ENCODE results near the gene JAM3. TPM values are rescaled to one million over a fixed set of nuclear protein-coding genes. Genes with fewer than 3 reads are reported as not detected.

The JAM3 gene
- total RNA-seq (2014; rRNA removed): 116 and 152 TPM in 2 replicates
- 42.0 TPM for polyA plus RNA-seq (2012)

DNA sequence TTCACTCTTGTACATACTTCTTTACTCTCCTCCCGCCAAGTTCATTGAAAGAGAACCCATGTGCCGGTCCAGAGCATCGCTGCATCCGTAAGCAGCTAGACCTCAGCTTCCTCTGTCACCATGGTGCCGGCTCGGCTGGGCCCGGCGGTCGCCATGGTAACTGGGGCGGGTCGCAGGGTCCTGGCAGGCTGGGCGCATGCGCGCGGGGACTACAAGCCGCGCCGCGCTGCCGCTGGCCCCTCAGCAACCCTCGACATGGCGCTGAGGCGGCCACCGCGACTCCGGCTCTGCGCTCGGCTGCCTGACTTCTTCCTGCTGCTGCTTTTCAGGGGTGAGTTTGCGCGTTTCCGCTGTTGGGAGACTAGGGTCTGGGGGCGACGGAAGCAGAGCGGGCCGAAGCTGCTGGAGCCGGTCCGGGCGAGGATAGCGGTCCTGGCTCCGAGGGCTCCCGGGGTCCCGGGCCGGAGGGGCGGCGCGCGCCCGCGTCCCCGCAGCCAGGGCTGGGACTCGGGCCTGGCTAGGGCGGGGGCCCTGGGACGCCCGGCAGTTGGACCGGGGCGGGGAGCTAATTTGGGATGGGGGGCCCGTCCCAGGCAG is at the start of gene JAM3:
JAM3 (plus strand) TSS at position 244 of the 597 bp plus-strand sequence; CDS start at position 256, 12 bp downstream.
- DNase-seq (ENCODE audit: low read depth): peak; percentile 90

GRCh38 chr11:134019500-134019899 is 49.4 kb upstream of the JAM3 start:
- no peak for DNase-seq (ENCODE audit: low read depth)

DNA sequence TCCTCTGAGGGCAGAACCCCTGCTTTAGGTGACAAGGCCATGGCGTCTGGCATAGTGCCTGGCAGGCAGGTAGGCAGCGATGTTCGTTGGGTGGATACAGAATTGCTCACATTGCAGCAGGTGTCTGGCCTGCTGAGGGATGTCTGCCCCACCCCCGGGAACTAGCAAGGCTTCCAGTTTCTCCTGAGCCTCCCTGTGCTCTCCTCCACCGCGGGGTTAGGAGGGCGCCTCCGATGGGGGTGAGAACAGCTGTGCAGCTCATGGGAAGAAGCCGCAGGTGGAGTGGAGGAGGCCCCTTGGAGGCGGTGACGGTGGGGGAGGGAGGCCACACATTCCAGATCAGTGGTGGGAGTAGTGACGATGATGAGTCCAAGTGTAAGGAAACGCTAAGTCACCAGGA is 48.3 kb upstream of the JAM3 start:
- no peak for DNase-seq (ENCODE audit: low read depth)

- no peak for DNase-seq (ENCODE audit: low read depth)
Observed at GRCh38 chr11:134021326-134021725, 47.5 kb upstream of the JAM3 start.

GRCh38 chr11:134022748-134023147 is 46.1 kb upstream of the JAM3 start:
- DNase-seq (ENCODE audit: low read depth): no peak

DNA sequence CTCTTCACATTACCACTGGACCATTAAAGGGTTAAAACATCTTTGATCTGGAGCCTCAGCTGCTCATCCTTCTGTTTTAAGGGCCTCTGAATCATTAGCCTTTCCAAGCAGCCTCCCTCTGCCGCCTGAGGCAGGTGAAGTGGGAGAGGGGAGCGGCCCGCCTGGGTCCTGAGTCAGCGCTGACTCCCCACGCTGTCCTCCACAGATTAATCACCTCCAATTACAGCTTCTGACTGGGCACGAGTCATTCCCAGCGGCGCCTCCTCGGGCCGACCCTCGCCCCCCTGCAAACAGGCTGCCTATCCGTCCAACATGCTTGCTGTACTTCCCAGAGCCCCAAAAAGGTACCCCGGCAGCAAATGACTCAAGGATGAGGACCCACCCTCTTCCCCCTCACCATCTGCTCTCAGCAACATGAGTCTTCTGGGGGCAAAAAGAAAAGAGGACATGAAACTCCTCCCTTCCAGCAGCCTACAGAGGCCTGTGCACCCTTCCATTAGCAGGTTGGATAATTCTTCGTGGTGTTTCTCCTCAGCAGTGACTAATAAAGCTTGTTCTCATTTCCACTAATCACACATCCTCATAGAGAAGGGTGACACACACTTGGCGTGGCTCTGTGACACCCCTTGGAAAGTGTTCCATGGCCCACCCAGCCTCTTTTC is 44.3 kb upstream of the JAM3 start:
- peak; percentile 66 for DNase-seq (ENCODE audit: low read depth)

DNA sequence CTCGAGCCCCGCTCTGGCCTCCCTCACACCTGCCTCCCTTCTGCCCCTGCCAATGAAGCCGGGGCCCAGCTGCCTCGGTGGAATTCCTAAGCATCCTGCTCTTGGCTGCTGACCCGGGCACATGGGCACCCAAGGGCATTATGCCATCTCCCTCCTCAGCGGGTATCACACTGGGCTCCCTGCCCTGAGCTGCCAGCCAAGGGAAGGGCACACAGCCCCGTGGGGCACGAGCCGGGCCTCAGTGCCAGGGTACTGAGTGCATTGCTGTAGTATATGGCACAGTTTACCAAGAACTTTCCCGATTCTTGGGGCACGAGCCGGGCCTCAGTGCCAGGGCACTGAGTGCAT is 43.8 kb upstream of the JAM3 start:
- no peak for DNase-seq (ENCODE audit: low read depth)

- DNase-seq (ENCODE audit: low read depth): no peak
Observed at GRCh38 chr11:134026655-134027343, 42.1 kb upstream of the JAM3 start.

GRCh38 chr11:134027671-134028070 is 41.2 kb upstream of the JAM3 start:
- DNase-seq (ENCODE audit: low read depth): no peak

DNA sequence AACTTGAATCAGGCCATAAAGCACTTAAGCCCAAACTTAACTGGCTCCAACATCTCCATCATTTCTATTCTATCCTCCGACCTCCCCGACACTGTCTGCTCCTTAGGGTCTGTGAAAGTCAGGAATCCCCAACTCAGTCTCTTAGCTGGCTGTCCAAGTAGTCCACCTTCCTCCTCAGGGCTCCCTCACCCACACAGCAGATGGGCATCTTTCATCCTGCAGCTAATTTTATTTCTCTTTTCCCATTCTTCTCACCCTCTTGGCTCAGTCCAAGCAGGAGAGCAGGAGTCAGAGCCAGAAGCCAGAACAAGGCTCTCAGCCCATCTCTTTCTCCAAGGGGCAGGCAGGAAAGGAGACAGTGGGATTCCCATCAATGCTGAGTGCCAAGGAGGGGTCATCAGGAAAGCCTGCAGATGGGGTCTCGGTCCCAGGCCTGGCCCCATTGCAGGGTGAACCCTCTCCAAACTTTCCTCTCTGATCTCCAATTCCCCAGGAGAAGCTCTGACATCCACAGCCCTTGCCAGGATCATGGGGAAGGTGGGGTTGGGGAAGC is 40.4 kb upstream of the JAM3 start:
- no peak for DNase-seq (ENCODE audit: low read depth)

DNA sequence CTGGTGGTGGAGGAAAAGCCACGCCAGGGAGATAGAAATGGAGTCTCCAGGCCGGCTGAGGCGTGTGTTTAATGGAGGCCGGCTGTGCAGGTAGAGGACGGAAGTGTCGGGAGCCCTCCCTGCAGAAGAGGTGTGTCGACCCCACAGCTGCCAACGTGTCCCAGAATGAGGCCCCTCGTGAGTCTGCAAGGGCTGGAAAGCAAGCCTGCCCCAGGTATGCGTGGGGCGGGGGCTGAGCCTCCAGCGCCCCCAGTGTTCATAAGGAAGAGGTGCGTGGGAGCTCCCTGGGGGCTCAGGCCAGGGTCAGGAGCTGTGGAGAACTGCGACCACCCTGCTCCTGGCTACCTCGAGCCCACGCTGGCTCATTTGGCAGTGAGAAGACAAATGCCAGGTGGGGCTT is 38.0 kb upstream of the JAM3 start:
- no peak for DNase-seq (ENCODE audit: low read depth)

GRCh38 chr11:134032043-134032442 is 36.8 kb upstream of the JAM3 start:
- DNase-seq (ENCODE audit: low read depth): no peak

- DNase-seq (ENCODE audit: low read depth): no peak
Observed at GRCh38 chr11:134032501-134033091, 36.3 kb upstream of the JAM3 start.

GRCh38 chr11:134033276-134033675 is 35.6 kb upstream of the JAM3 start:
- DNase-seq (ENCODE audit: low read depth): no peak

DNA sequence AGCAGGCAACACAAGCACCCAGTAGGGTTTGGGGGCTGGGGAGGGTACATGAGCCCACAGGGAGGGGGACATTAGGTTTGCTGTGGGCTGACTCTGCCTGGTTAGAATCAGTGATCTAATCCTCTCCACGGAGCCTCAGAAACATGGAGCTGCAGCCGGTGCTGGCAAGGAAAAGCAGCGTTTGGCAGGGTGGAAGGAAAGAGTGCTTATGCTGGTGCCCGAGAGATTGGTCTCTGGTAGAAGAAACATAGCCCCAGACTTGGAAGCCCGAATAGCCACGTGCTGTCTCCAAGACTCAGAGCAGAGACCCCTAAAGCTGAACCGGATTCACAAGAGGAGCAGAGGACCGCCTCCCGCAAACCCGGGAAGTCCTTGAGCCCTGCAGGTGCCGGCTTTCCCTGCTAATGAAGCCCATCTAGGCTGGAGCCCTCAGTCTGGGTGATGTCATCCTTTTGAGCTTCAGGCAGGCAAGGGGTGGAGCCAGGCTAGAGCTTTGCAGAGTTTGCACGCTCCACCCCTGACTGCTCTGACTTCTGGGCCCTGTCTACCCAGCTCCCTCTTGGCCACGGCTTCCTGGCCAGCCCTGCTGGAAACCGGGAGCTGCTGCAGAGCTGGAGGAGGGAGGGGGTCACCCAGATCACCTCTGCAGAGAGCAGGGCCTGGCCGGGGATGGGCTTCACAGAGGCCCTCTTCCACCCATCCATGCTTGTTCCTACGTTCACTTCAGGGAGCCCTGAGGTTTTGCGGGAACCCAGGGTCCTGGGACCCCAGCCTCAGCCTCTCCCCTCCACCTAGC is 35.0 kb upstream of the JAM3 start:
- peak; percentile 73 for DNase-seq (ENCODE audit: low read depth)

GRCh38 chr11:134034496-134035381 is 34.1 kb upstream of the JAM3 start:
- DNase-seq (ENCODE audit: low read depth): no peak

GRCh38 chr11:134036492-134037045 is 32.3 kb upstream of the JAM3 start:
- no peak for DNase-seq (ENCODE audit: low read depth)

- DNase-seq (ENCODE audit: low read depth): no peak
Observed at GRCh38 chr11:134037046-134037908, 31.6 kb upstream of the JAM3 start.

- DNase-seq (ENCODE audit: low read depth): peak; percentile 65
Observed at GRCh38 chr11:134038897-134039470, 29.9 kb upstream of the JAM3 start.
